ENCODE data around the gene CTBP2. TPM values are rescaled to one million over a fixed set of nuclear protein-coding genes. Genes with fewer than 3 reads are reported as not detected.
"Not testable (repeated sequence)": the region's sequence is repeated elsewhere in the genome, so short reads cannot be mapped to it uniquely, and the experiment has no call there.

Gene CTBP2
- total and polyA plus RNA-seq, 10 donors: 6.7 to 74.4 (median 40.1) TPM

GRCh38 chr10:124991835-124992234 lies 168.5 kb downstream of the CTBP2 start:
- intact Hi-C loops (cut with DNase I; ENCODE audit: low total_unique reads): no loop called here
- DNase-seq: no peak

GRCh38 chr10:124990671-124991625 lies 169.4 kb downstream of the CTBP2 start:
- TF ChIP-seq POLR2A (IDR thresholded peaks at IDR 0.05): no peak

More at GRCh38 chr10:124991835-124992234, 168.5 kb downstream of the CTBP2 start:
- WGBS, 5 donors: 78 to 95% (median 90%) methylated on average over 4 of the region's 4 CpGs
- H3K36me3 ChIP-seq: peaks cover 0 to 100% (median 46%) of the 10 kb centered on the region in 6 donors
- no peaks in the 10 kb centered on the region for H3K9me3 ChIP-seq
- no peaks in the 10 kb centered on the region for H3K27me3 ChIP-seq (replicated peaks in 1 of 7)
- H3K4me1 ChIP-seq: peaks cover 0 to 13% (median 4%) of the 10 kb centered on the region in 6 donors
- H3K27ac ChIP-seq: no peak overlapping the region
- TF ChIP-seq POLR2A (IDR thresholded peaks at IDR 0.05) (no peak), CTCF (IDR thresholded peaks at IDR 0.05 in 8 of 11, conservative IDR thresholded peaks at IDR 0.05 in 3 of 11) (no peak), POLR2AphosphoS5 (IDR thresholded peaks at IDR 0.05) (no peak)
- no peak overlapping the region for H3K4me3 ChIP-seq

GRCh38 chr10:124989526-124989925 lies 170.8 kb downstream of the CTBP2 start:
- 79 to 90% (median 82%) methylated on average over 10 of the region's 10 CpGs for WGBS, 5 donors
- H3K9me3 ChIP-seq: no peaks in the 10 kb centered on the region
- intact Hi-C loops (cut with DNase I; ENCODE audit: low total_unique reads): no loop called here
- TF ChIP-seq POLR2A (IDR thresholded peaks at IDR 0.05) (no peak), CTCF (IDR thresholded peaks at IDR 0.05 in 8 of 11, conservative IDR thresholded peaks at IDR 0.05 in 3 of 11) (no peak), POLR2AphosphoS5 (IDR thresholded peaks at IDR 0.05) (peak in 1 of 3 donors; percentile 13)
- H3K27ac ChIP-seq: peak overlapping the region in 1 of 8 donors; percentile 36
- H3K27me3 ChIP-seq (replicated peaks in 1 of 7): no peaks in the 10 kb centered on the region
- H3K4me3 ChIP-seq: no peak overlapping the region
- H3K36me3 ChIP-seq: peaks cover 0 to 99% (median 43%) of the 10 kb centered on the region in 6 donors
- peaks cover 0 to 13% (median 4%) of the 10 kb centered on the region in 6 donors for H3K4me1 ChIP-seq
- no peak for DNase-seq

More at GRCh38 chr10:124990671-124991625, 169.4 kb downstream of the CTBP2 start:
- peaks cover 0 to 13% (median 4%) of the 10 kb centered on the region in 6 donors for H3K4me1 ChIP-seq
- H3K36me3 ChIP-seq: peaks cover 0 to 99% (median 43%) of the 10 kb centered on the region in 6 donors
- peak overlapping the region in 2 of 8 donors; percentile 5 to 45 for H3K27ac ChIP-seq
- no peaks in the 10 kb centered on the region for H3K9me3 ChIP-seq
- DNase-seq: peak; percentile 46
- H3K27me3 ChIP-seq (replicated peaks in 1 of 7): no peaks in the 10 kb centered on the region
- H3K4me3 ChIP-seq: no peak overlapping the region
- intact Hi-C loops (cut with DNase I; ENCODE audit: low total_unique reads): no loop called here
- WGBS, 5 donors: 85 to 87% (median 86%) methylated on average over 13 to 14 of the region's 14 CpGs

GRCh38 chr10:124988753-124989152 lies 171.6 kb downstream of the CTBP2 start:
- H3K4me3 ChIP-seq; H3K9me3 ChIP-seq; intact Hi-C loops (cut with DNase I; ENCODE audit: low total_unique reads); H3K27ac ChIP-seq; DNase-seq; H3K27me3 ChIP-seq (replicated peaks in 1 of 7): not testable (repeated sequence)
- WGBS, 5 donors: 65 to 84% (median 66%) methylated on average over 4 of the region's 4 CpGs
- Histone ChIP-seq H3K36me3 (peaks cover 0 to 99% (median 40%) of the 10 kb centered on the region in 6 donors), H3K4me1 (peaks cover 0 to 13% (median 5%) of the 10 kb centered on the region in 6 donors)

GRCh38 chr10:124987788-124988187 lies 172.6 kb downstream of the CTBP2 start:
- no peaks in the 10 kb centered on the region for H3K9me3 ChIP-seq
- H3K4me1 ChIP-seq: peaks cover 0 to 18% (median 4%) of the 10 kb centered on the region in 6 donors
- DNase-seq: no peak
- peaks cover 0 to 99% (median 43%) of the 10 kb centered on the region in 6 donors for H3K36me3 ChIP-seq
- no peaks in the 10 kb centered on the region for H3K27me3 ChIP-seq (replicated peaks in 1 of 7)
- no peak overlapping the region for H3K4me3 ChIP-seq
- 86 to 96% (median 90%) methylated on average over 1 of the region's 1 CpG for WGBS, 5 donors
- intact Hi-C loops (cut with DNase I; ENCODE audit: low total_unique reads): no loop called here
- H3K27ac ChIP-seq: no peak overlapping the region
- TF ChIP-seq CTCF (IDR thresholded peaks at IDR 0.05 in 8 of 11, conservative IDR thresholded peaks at IDR 0.05 in 3 of 11): no peak
- no peak for TF ChIP-seq POLR2AphosphoS5 (IDR thresholded peaks at IDR 0.05)
- no peak for TF ChIP-seq POLR2A (IDR thresholded peaks at IDR 0.05)

All from spleen (tissue), 11 donors.